ENCODE data around the gene SPAG6.

SPAG6 gene

GRCh38 chr10:22321924-22322640, 23.2 kb upstream of the SPAG6 start:
- no peak for DNase-seq (ENCODE audit: low read depth)

GRCh38 chr10:22322641-22323160, 22.6 kb upstream of the SPAG6 start:
- DNase-seq (ENCODE audit: low read depth): no peak

DNA sequence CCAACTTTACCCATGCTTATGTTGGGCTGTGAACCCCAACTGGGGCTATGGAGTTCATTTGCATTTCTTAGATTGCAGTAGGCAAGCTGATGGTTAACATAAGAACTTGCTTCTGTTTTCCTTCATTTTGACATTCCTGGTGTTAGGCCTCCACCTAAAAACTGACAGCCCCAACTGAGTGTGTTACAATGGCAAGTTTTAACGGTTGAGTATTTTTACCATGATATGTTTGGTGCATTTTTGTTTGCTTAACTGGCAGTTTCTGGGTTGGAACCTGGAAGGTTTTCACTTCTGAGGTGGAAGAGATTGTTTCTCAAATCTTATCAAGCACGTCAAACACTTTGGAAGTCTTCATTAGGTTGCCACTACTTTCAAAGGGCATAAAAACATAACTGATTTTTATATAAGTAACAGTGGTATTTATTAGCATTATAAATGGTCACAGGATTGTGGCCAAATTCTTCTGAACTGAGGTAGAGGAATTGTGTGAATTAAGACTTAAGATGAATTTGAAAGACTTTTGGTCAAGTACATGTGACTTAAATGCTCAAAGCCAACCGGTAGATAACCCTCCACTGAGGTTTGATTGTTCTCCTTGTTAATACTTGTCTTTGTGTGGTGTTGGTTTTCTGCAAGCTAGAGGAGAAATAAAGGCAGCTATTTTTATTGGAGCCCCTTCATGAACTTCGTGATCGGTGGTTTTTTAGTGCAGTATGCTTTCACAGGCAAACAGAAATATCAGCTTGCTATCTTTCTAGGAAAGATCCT, 21.6 kb upstream of the SPAG6 start:
- no peak for DNase-seq (ENCODE audit: low read depth)

DNA sequence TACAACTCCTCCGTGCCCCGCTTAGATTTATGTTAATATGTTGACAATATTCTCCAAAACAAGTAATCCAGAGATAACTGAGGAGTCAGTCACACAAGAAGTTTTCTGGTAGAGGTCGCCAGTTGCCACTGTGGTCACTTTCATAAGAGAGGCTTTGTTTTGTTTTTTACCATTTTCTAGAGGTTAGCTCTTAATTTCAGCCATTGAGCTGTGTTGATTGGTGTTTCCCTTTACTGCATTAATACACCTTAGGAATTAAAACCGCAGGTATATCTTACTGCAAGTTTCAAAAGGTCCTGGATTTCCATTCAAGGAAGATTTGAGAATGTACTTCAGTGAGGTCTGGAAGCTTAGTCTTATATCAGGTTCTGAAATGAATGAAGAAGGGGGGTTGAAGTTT, 20.9 kb upstream of the SPAG6 start:
- DNase-seq (ENCODE audit: low read depth): no peak

GRCh38 chr10:22324893-22325271, 20.4 kb upstream of the SPAG6 start:
- no peak for DNase-seq (ENCODE audit: low read depth)

DNA sequence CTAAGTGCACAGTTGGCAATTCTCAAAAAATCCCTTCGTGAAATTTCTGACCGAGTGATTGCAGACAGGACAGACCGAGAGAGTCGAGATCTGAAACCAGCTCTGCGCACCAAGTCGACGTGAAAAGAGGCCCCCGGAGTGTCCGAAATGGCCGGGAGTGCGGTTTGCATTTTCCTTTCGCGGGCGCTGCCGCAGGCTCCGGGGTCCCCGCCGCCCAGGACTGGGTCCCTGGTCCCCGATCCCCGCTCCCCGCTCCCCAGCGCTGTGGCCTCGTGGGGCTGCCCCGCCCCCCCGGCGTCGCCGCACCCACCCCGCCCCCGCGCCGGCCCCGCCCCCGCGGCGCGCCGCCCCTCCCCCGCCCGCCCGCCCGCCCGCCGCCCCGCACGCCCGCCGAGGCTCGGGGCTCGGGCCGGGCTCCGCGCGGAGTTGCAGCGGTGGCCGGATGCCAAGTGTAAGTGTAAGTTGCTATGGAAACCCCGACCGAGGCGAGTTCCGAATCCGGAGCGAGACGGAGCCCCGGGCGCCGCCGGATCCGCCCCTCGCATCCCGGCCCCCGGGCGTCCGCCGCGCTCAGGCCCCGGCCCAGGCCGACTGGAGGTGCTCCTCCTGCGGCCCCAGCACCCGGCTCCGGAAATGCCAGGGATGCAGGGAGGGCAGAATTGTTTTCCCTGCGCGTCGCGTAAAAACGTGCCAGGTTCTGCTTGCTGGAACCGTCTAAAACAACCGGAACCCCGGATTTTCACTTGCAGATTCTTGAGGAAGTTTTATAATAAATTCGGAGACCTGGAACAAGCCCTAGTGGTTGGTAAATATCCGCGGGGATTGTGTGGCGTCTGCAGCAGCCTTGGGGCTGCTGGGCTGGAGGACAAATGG, 19.8 kb upstream of the SPAG6 start:
- DNase-seq (ENCODE audit: low read depth): peak; percentile 55

DNA sequence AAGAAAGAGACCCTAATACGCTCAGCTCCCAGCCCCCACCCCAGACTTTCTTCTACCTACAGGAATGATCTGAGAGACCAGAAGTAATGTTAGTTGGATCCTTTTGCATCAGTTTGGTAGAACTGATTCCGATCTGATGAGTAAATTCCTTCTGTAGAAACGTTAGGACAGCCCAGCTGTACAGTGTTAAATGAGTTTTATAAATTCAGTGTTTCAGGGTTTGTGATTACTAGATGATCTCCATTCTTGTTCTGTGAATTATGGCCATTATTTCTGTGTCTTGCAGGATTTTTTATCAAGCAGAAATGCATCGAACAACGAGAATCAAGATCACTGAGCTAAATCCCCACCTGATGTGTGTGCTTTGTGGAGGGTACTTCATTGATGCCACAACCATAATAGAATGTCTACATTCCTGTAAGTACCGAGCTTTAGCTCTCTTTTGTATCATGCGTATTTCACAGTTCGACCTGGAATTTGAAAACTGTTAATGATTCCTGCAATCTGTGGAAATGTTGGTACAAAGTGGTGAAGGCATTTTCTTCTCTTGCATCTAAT, 19.1 kb upstream of the SPAG6 start:
- no peak for DNase-seq (ENCODE audit: low read depth)

DNA sequence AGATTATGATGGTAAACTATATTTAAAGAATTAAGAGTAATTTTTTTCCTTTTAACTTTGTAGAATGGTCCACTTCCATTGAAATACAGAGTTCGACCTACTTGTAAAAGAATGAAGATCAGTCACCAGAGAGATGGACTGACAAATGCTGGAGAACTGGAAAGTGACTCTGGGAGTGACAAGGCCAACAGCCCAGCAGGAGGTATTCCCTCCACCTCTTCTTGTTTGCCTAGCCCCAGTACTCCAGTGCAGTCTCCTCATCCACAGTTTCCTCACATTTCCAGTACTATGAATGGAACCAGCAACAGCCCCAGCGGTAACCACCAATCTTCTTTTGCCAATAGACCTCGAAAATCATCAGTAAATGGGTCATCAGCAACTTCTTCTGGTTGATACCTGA, 16.1 kb upstream of the SPAG6 start:
- DNase-seq (ENCODE audit: low read depth): no peak

DNA sequence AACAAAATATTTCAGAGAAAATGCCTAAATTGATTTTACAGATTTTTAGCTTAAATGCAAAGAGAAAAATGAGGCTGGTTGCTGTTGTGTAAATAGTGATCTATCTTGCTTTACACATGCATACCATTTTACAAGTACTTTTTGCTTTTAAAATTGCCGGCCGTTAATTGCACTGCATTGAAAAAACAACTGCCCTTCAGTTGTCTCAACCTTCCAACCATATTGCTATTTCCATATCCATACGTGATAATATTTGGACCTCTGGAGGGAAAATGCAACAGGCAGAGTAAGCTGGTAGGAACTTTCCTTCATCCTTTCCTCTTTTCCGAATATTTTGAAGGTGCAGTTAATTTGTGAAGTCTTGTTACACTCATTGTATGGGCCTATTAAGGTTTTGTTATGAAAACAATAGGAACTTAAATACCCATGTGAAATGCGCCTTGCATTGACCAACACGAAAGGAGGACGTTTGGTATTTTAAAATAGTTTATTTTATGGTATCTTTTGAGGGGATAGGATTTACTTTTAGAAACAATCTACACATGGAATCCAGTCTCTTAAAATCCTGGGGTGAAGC, 13.1 kb upstream of the SPAG6 start:
- DNase-seq (ENCODE audit: low read depth): no peak

DNA sequence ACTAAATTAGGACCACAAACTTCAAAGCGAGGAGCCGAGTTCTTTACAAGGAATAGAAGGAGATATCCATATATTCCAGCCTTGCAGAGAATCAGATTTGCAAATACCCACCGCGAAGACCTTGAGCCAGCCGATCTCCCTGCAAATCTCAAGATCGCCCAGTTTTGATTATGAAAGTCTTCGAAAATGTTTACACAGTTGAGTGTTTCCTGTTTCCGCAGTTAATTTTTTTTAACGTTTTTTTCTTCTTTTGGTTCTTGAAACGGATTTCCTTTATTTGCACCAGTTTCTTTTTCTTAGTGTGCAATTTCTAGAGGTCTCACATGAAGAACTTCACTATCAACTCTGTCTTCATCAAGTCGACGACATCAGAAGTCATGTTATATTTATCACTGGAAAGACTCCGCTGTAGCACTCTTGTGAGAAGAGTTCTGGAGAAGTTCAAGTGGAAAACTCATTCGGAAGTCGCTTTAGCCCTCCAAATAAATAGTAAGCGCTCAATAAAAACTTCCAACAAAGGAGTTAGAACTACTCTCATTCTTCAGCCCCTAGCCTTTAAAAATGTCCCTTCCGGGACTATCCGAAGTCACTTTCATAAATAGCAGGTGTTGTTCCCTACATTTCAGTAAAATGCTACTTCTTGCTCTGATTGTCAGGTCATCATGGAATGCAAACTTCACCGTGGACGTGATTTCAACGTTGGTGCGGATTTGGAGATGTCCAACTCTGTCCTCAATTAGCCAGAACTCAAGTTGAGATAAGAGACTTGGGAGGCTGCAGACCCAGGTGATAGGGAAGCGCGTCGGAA, 11.9 kb upstream of the SPAG6 start:
- no peak for DNase-seq (ENCODE audit: low read depth)

GRCh38 chr10:22333975-22334282, 11.4 kb upstream of the SPAG6 start:
- no peak for DNase-seq (ENCODE audit: low read depth)

GRCh38 chr10:22334414-22335172, 10.7 kb upstream of the SPAG6 start:
- DNase-seq (ENCODE audit: low read depth): no peak

DNA sequence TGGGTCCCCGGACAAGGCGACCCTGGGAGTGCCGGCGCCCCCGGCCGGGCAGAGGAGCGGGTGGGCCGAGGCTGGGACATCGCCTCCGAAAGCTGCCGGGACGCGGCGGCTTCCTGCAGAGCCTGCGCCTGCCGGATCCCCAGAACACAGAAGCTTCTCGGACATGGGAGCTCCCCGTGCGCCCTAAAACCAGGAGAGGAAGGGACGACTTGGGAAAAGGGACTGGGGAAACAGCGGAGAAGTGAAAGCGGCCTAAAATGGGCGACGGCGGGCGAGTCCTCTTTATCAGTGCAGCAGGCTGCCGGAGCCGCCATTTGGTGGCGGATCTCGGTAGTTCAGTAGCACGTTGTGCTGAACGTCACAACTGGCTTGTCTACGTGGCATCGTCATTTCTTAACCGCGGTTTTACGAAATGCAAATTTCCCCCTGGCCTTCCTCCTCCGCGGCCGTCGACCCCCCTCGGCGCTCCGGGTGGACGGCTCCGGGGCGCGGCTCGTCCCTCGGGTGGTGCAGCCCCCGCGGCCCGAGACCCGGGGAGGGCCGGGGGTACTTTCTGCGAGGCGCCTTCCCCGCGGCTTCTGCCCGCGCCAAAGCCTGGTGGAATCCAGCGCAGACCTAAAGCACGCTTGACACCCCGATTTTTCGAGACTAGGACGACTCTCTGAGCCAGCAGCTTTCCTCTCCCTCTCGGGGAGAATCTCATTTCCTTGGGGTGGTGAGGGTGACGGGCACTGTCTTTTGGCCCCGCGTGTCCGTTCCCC, 9.9 kb upstream of the SPAG6 start:
- DNase-seq (ENCODE audit: low read depth): peak; percentile 46

GRCh38 chr10:22338185-22338900, 7.0 kb upstream of the SPAG6 start:
- DNase-seq (ENCODE audit: low read depth): no peak

- no peak for DNase-seq (ENCODE audit: low read depth)
Observed at GRCh38 chr10:22338931-22339330, 6.4 kb upstream of the SPAG6 start.

DNA sequence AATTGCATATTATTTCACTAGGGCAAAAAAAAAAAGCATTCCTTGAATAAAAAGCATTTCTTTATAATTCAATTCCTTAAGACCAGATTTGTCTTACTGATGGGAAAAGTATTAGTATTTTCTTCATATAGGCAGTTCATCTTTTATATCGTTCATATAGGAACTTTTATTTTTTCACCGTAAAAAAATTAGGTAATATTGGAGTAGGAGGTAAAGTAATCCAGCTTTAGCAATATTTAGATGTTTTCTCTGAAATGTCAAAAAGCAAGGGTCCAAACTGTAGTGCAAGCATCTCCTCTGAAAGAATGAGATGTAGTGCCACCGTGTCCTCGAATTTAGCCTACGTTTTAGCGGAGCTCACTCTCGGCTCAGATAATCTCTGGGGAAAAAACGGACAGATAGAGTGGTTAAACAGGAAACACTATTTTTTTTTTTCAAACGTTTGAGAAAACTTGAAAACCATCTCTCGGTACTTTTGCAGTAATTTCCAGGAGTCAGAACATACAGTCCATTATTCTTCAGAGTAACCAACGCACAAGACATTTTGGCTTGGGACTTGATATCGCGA, 5.5 kb upstream of the SPAG6 start:
- DNase-seq (ENCODE audit: low read depth): no peak

GRCh38 chr10:22340329-22341189, 4.7 kb upstream of the SPAG6 start:
- DNase-seq (ENCODE audit: low read depth): peak; percentile 44
